Chondrocyte (in vitro differentiated cells): ENCODE results near the gene LRRK1. TPM values are rescaled to one million over a fixed set of nuclear protein-coding genes. Genes with fewer than 3 reads are reported as not detected.

Experiments
- DNase-seq: peaks from one replicate; pipeline ENCODE4 v3.0.0; 2021; ENCODE audit warnings: mixed read lengths, low spot score
- H3K27ac Mint-ChIP-seq: one replicate; pipeline ENCODE4 v1.8.0; 2021; ENCODE audit warnings: mild to moderate bottlenecking, moderate library complexity, mixed read lengths; ENCODE audit not compliant: unreplicated experiment
- H3K27me3 Mint-ChIP-seq: 2 replicates; pipeline ENCODE4 v1.8.0; 2021; ENCODE audit warnings: low read depth, mixed read lengths
- H3K36me3 Mint-ChIP-seq: 2 replicates; pipeline ENCODE4 v1.8.0; 2021; ENCODE audit warnings: low read depth, mixed read lengths
- H3K4me1 Mint-ChIP-seq: 2 replicates; pipeline ENCODE4 v1.8.0; 2021; ENCODE audit warnings: low read depth, mild to moderate bottlenecking, mixed read lengths
- H3K4me3 Mint-ChIP-seq: one replicate; pipeline ENCODE4 v1.8.0; 2021; ENCODE audit warnings: mild to moderate bottlenecking, moderate library complexity, mixed read lengths; ENCODE audit not compliant: unreplicated experiment
- H3K9me3 Mint-ChIP-seq: 2 replicates; pipeline ENCODE4 v1.8.0; 2021; ENCODE audit warnings: low read depth, mixed read lengths
- CTCF ChIP-seq: fragments of 200-600 bp; sonication (generic); IDR thresholded peaks from 2 replicates; pipeline ENCODE4 v1.5.0; 2021; ENCODE audit warnings: antibody characterized with exemption, mild to moderate bottlenecking, moderate library complexity
- total RNA-seq: library from RNA; stranded (reverse); gene quantifications from 3 replicates; pipeline ENCODE4 v1.2.1, GENCODE V29; 2021

Gene LRRK1
- total RNA-seq, 1 donor from 2014 or later, result 10.1 TPM

- Mint-ChIP-seq H3K4me1 (peaks cover 15% of the 10 kb centered on the region), H3K27ac (no peak overlapping the region), H3K36me3 (peaks cover 1% of the 10 kb centered on the region), H3K27me3 (peaks cover 3% of the 10 kb centered on the region), H3K9me3 (no peaks in the 10 kb centered on the region), H3K4me3 (no peak overlapping the region)
- TF ChIP-seq CTCF, result no peak
- DNase-seq, result no peak
These were observed 194.2 kb downstream of the LRRK1 start for GRCh38 chr15:101113114-101114005.

- no peak for TF ChIP-seq CTCF
- Mint-ChIP-seq H3K4me3 (no peak overlapping the region), H3K36me3 (peaks cover 1% of the 10 kb centered on the region), H3K27me3 (peaks cover 3% of the 10 kb centered on the region), H3K4me1 (peaks cover 15% of the 10 kb centered on the region), H3K27ac (no peak overlapping the region), H3K9me3 (no peaks in the 10 kb centered on the region)
- DNase-seq, result no peak
These were observed 195.0 kb downstream of the LRRK1 start for GRCh38 chr15:101114166-101114565.

GRCh38 chr15:101114610-101115009, 195.5 kb downstream of the LRRK1 start:
- peaks cover 3% of the 10 kb centered on the region for H3K27me3 Mint-ChIP-seq
- no peak for DNase-seq
- peaks cover 15% of the 10 kb centered on the region for H3K4me1 Mint-ChIP-seq
- H3K4me3 Mint-ChIP-seq, result no peak overlapping the region
- H3K27ac Mint-ChIP-seq, result no peak overlapping the region
- TF ChIP-seq CTCF, result no peak
- H3K36me3 Mint-ChIP-seq, result peaks cover 1% of the 10 kb centered on the region
- no peaks in the 10 kb centered on the region for H3K9me3 Mint-ChIP-seq

GRCh38 chr15:101115393-101115785, 196.2 kb downstream of the LRRK1 start:
- no peak overlapping the region for H3K27ac Mint-ChIP-seq

More at GRCh38 chr15:101115393-101115785, 196.2 kb downstream of the LRRK1 start:
- no peaks in the 10 kb centered on the region for H3K9me3 Mint-ChIP-seq
- peaks cover 15% of the 10 kb centered on the region for H3K4me1 Mint-ChIP-seq
- peaks cover 3% of the 10 kb centered on the region for H3K27me3 Mint-ChIP-seq
- no peak overlapping the region for H3K4me3 Mint-ChIP-seq
- TF ChIP-seq CTCF, result no peak
- no peak for DNase-seq
- no peaks in the 10 kb centered on the region for H3K36me3 Mint-ChIP-seq
